GM19025 (cell line): Measurements from ENCODE around the gene POLR3H.
A peak's percentile ranks its signal among the peaks of the same experiment; 100 is the strongest.
"Not testable (repeated sequence)": the region's sequence is repeated elsewhere in the genome, so short reads cannot be mapped to it uniquely, and the experiment has no call there.

Experiments
- ATAC-seq: cut with Tn5 transposase; IDR thresholded peaks from one replicate; pipeline ENCODE4 v1.9.1; 2021; ENCODE audit warnings: mild to moderate bottlenecking, low read depth, moderate library complexity; ENCODE audit not compliant: unreplicated experiment

The POLR3H gene

GRCh38 chr22:41565403-41566054, 21.3 kb upstream of the POLR3H start:
- ATAC-seq: no peak

GRCh38 chr22:41564563-41564962, 20.3 kb upstream of the POLR3H start:
- ATAC-seq: no peak

DNA sequence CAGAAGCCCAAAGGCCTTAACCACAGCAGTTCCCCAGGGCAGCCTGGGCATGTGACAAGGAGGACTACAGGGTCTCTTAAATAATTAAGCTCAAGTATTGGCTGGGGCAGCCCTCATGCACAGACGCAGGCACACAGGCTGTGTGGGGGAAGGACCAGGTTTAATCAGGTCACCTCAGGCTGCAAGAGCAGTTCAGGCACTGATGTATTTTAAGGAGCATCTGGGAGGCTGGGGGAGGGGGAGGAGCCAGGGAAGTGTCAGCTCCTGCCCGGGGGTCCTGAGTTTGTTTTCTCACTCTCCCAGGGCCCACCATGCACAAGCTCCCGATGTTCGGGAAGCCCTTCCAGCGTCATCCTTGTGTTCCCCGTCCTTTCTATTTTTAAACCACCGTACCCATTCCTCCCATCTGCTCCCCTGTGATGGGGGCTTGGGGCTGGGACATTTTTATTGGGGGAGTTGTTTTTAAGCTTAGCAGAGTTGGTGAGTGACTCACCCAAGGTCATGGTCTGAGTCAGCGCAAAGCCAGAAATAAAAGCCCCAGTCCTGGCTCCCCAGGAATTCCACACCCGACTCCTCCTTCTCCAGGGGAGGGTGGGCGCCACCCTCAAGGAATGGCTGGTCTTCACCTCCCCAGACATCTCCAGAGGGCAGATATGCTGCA, 18.9 kb upstream of the POLR3H start:
- ATAC-seq: no peak

DNA sequence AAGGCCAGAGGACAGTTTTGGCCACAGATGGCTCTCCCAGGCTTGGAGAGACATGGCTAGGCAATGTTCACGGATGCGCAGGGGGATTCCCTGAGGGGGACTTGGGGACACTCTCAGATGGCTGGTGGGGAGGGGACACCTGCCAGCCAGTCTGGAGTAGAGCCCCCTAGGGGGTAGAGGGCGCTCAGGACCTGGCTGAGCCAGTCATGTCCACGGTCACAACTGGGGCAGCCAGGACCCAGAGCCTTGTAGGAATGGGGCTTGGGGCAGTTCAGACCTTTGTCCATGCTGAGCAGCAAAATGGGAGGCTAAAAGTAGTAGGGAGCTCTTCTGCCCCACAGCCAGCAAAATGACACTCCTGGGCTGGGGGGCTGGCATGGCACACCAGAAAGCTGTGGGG, 18.2 kb upstream of the POLR3H start:
- no peak for ATAC-seq

DNA sequence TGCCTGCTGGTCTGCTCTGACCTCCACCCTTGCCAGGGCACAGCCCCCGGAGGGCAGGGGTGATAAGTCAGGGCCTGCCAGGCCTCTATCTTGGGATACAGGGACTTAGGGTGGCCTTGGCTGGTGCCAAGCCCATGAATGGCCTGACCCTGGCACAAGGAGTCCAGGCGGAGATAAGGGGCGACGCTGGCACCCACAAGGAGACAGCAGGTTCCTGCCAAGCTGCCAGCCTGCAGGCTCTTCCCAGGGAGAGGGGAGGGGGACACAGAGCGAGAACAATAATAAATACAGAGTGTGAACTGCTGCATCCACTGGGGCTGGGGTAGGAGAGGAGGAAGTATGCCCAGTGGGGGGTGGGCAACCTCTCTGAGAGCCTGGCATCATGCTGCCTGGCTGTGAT, 17.5 kb upstream of the POLR3H start:
- no peak for ATAC-seq

DNA sequence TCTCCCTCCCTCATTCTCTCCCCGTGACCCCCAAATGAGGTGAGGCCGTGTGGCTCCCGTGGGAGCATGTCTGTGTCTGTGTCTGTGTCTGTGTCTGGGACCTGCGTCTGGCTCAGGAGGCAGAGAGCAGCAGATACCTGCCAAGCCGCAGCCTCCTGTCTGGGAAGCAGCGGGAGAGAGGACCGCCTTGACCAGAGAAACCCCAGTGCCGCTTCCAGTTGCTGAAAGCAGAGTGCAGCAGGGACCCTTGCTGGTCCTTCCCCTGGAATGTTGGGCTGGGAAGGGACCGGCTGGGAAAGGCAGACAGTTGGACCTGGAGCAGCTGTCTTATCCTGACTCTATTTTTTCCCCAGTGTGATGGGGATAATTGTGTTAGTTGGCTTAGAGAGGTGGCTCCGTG, 17.1 kb upstream of the POLR3H start:
- ATAC-seq: no peak

GRCh38 chr22:41560095-41560471, 15.8 kb upstream of the POLR3H start:
- no peak for ATAC-seq

GRCh38 chr22:41558241-41558630, 14.0 kb upstream of the POLR3H start:
- ATAC-seq: not testable (repeated sequence)

DNA sequence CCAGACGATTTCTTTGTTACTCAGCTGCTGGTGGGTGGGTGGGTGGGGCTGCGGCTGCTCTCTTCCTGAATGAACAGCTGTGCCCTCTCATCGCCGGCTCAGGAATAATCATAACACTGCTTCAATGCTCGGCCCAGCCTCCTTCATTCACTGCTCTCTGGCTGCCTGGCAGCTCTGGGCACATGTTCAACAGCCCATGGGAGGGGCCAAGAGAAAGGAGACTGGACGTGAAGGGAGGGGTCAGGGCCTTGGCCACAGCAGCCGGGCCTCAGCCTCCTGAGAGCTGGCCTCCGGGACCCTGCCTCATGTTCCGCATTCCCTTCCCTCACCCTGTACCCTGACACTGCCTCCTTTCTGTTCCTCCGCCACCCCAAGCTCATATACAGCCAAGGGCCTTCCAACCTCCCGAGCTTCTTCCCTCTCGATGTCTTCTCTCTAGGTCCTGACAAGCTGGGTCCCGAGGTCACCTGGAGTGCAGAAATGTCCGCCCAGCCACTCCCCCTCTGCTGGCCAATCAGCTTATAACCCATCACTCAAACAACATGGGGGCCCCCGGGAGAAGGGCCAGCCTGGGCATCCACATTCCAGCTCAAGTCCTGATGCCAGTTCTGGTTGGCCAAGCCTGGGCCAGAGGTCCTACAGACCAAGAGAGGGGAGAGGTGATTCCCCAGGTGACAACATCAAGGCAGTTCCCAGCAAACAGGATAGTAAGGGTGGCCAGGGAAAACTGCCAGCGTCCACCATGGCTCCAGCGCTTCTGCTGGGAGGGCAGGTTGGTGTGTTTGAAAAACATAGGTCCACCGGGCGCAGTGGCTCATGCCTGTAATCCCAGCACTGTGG, 13.4 kb upstream of the POLR3H start:
- ATAC-seq: no peak

DNA sequence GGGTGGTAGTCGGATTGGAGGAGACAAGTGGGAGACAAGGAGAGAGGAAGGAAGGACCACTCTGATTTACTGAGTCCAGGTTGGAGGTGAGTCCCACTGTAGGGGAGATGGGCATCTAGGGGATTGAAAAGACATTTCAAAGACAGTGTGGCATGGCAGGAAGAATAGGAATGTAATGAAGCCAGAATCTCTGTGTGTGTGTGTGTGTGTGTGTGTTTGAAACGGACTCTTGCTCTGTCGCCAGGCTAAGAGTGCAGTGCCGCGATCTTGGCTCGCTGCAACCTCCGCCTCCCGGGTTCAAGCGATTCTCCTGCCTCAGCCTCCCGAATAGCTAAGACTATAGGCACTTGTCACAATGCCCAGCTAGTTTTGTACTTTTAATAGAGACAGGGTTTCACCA, 12.3 kb upstream of the POLR3H start:
- no peak for ATAC-seq

DNA sequence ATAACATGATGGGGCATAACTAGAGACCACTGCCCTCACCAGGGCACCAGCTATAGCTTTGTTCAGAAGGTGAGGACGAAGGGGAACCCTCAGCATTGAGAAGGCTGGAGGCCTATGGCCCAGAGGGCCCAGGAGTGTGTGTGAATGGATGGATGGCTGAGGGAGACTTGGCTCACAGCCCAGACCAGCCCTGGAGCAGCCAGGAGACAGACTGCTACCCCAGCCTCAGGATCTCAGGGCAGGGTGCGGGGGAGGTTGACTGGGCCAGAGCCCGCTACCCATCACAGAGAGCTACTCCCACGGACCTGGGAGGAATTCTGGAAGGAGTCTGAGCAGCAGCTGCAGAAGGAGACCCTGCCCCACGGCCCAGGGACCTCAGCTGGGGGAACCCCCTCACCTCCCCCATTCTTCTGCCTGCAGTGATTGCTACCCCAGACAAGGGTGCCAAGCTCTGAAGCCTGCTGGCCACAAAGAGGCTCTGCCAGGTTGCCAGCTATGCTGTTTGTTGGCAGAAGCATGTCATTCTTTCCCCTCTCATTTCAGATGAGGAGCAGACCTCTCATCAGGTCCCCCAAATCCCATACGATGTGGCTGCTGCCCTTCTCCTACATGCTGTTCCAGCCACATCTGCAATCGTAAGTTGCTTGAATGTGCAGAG, 11.2 kb upstream of the POLR3H start:
- ATAC-seq: no peak

DNA sequence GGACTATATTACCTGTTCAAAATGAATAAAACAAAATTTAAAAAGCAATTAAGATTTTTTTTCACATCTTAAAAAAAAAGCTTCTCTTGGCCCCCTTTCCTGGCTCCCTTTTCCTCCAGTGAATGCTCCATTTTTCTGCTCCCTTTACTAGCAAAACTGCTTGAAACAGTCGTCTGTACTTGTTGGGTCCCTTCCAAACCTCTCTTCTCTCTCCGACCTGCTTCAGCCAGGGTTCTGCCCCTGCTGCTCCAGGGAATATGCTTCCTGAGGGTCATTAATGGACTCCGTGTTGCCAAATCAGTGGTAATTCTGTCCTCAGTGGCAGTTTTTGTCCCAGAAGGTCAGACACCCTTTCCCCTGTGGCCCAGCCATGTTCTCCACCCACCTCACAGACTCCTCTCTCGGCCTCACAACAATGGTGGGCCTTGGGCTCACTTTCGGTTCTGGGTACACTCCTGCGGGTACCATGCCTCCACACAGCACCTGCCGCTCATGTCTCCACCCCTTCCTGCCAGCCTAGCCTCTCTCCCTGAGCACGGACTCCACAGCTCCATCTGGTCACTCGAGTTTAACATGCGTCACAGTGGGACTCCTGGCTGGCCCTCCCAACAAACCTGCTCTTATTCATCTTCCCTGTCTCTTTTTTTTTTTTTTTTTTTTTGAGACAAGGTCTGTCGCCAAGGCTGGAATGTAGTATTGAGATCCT, 7.8 kb upstream of the POLR3H start:
- ATAC-seq: no peak

DNA sequence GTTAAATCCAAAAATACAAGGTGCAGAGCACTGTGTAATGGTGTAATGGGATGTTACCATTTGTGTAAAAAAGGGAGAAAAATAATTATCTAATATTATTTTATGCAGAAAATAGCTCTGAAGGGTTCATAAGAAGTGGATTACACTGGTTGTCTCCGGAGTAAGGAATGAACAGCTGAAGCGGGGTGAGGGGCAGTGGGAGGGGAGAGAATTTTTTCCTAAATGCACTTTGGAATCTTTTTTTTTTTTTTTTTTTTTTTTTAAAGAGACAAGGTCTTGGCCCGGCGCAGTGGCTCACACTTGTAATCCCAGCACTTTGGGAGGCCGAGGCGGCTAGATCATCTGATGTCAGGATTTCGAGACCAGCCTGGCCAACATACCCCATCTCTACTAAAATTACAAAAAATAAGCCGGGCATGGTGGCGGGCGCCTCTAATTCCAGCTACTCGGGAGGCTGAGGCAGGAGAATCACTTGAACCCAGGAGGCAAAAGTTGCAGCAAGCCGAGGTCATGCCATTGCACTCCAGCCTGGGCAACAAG, 6.8 kb upstream of the POLR3H start:
- ATAC-seq: no peak

GRCh38 chr22:41548830-41549211, 4.6 kb upstream of the POLR3H start:
- no peak for ATAC-seq

- peak; percentile 2 for ATAC-seq
These were observed 604 bp upstream of the POLR3H start for GRCh38 chr22:41544671-41545476.

GRCh38 chr22:41542224-41542623, 2.0 kb downstream of the POLR3H start:
- ATAC-seq: no peak

DNA sequence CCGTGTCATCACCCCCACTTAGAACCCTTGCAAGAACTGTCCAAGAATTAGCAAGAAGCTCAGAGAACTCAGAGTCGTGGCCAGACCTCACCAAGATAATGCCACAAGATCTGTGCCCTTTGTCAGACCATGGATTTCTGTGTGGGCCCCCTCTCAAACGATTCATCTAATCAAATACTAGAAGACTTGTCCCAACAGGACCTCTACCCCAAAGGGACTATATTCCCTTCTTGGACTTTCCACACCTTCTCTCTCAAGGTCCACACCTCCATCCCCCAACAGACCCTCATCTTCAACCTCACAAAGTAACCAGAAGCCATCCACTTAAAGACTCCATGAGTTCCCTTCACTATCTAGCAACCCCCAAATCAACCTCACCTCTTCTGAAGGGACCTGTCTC, 2.8 kb downstream of the POLR3H start:
- ATAC-seq: no peak

- ATAC-seq: no peak
These were observed 3.9 kb downstream of the POLR3H start for GRCh38 chr22:41540365-41540764.

DNA sequence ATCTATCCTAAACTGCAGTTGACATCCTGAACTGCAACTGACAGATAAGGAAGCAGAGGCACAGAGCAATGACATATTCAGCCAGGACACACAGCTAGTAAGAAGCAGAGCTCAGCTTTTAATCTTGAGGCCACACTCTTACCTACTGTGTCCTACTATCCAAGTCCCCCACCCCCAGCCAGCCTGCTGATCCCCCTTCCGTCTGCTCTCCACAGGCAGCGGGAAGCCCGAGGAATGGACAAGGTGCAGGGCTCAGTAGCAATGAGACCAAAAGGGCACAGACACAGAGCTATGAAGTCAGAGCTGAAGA, 4.3 kb downstream of the POLR3H start:
- ATAC-seq: no peak
